Karpas-422 (cell line): ENCODE measurements around the gene STRN3. TPM values are rescaled to one million over a fixed set of nuclear protein-coding genes. Genes with fewer than 3 reads are reported as not detected.
"Not testable (repeated sequence)": the region's sequence is repeated elsewhere in the genome, so short reads cannot be mapped to it uniquely, and the experiment has no call there.

Experiments used
- DNase-seq: peaks from one replicate; pipeline ENCODE4 v3.0.0-alpha.2; 2015
- H2AFZ ChIP-seq: fragments of 200-600 bp; sonication (generic); 2 replicates; pipeline ENCODE4 v1.6.1; 2014; ENCODE audit warnings: antibody characterized with exemption, low read length, mixed read lengths
- H3K27ac ChIP-seq: fragments of 200-600 bp; sonication (generic); 2 replicates; pipeline ENCODE4 v1.5.1; 2014; ENCODE audit warnings: mild to moderate bottlenecking, low read length, moderate library complexity
- H3K27me3 ChIP-seq: fragments of 200-600 bp; sonication (generic); 2 replicates; pipeline ENCODE4 v1.6.1; 2014; ENCODE audit warnings: low read length, mixed read lengths
- H3K36me3 ChIP-seq: fragments of 200-600 bp; sonication (generic); 2 replicates; pipeline ENCODE4 v1.6.1; 2014; ENCODE audit warnings: low read length, mixed read lengths; ENCODE audit not compliant: insufficient read depth
- H3K4me1 ChIP-seq: fragments of 200-600 bp; sonication (generic); 2 replicates; pipeline ENCODE4 v1.6.1; 2014; ENCODE audit warnings: mild to moderate bottlenecking, low read length, mixed read lengths
- H3K4me2 ChIP-seq: fragments of 200-600 bp; sonication (generic); 2 replicates; pipeline ENCODE4 v1.6.1; 2014; ENCODE audit warnings: low read length, low read depth, mild to moderate bottlenecking; ENCODE audit not compliant: poor library complexity, severe bottlenecking
- H3K4me3 ChIP-seq: fragments of 200-600 bp; sonication (generic); 2 replicates; pipeline ENCODE4 v1.5.1; 2014; ENCODE audit warnings: mild to moderate bottlenecking, antibody characterized with exemption, low read length, mixed read lengths
- H3K79me2 ChIP-seq: fragments of 200-600 bp; sonication (generic); 2 replicates; pipeline ENCODE4 v1.6.1; 2014; ENCODE audit warnings: mild to moderate bottlenecking, low read length, mixed read lengths
- H3K9ac ChIP-seq: fragments of 200-600 bp; sonication (generic); 2 replicates; pipeline ENCODE4 v1.6.0; 2014; ENCODE audit warnings: low read length
- H3K9me2 ChIP-seq: fragments of 200-600 bp; sonication (generic), shearing (Covaris generic); replicated peaks from 2 replicates; pipeline ENCODE4 v1.6.0; 2014; ENCODE audit warnings: mild to moderate bottlenecking, low read length, moderate library complexity; ENCODE audit not compliant: insufficient read depth
- H3K9me3 ChIP-seq: fragments of 300-700, 200-600 bp; sonication (generic); 2 replicates; pipeline ENCODE4 v1.6.1; 2014; ENCODE audit warnings: low read length, mixed read lengths
- H4K20me1 ChIP-seq: fragments of 200-600 bp; sonication (generic); 2 replicates; pipeline ENCODE4 v1.6.1; 2014; ENCODE audit warnings: mild to moderate bottlenecking, antibody characterized with exemption, low read length, low read depth; ENCODE audit not compliant: insufficient read depth
- total RNA-seq: library from RNA; depleted of rRNA; stranded (reverse); fragments of >200 nt; shearing (Covaris generic); gene quantifications from 2 replicates; pipeline ENCODE4 v1.2.3, GENCODE V29; 2014; ENCODE audit warnings: low replicate concordance

STRN3 gene
- total RNA-seq, 1 experiment from 2014 or later = 59.0 TPM

DNA sequence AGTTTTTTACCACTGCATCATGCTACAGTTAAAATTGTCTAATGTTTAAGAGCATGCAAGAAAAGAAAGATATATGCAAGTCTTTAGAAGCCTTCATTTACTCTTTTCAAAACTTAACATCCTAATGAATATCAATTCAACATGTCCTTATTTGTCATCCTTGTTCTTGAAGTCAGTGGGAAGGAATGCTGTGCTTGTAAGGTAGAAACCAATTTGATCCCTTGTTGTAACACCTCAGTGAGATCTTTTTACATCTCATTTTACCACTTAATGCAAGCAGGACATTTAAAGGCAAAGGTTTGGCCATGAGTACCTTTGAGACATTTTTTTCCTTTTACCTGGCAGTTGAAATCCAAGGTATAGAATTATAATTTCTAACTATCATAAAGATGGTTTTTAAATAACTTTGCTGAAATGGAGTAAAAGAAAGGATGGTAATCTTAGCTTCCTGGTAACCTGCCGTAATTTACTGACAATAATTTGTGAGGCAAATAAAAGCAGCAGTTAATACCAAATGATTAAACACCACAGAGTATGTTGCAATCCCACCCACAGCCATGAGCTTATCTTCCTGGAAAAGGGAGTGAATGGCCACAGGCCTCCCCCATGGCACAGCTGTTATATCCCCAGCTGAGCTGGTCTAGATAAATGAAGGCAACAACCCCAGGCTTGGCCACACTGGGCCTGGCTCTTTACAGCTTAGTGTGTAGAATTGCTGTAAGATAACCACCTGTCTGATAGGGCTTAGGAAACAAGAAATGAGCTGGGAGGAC, 33.2 kb upstream of the STRN3 start:
- no peak overlapping the region for H3K27ac ChIP-seq
- H3K79me2 ChIP-seq = no peaks in the 10 kb centered on the region
- H3K4me1 ChIP-seq = peaks cover 15% of the 10 kb centered on the region
- no peaks in the 10 kb centered on the region for H4K20me1 ChIP-seq
- no peaks in the 10 kb centered on the region for H3K36me3 ChIP-seq
- no peaks in the 10 kb centered on the region for H3K9me2 ChIP-seq
- no peaks in the 10 kb centered on the region for H3K27me3 ChIP-seq
- DNase-seq = no peak
- H2AFZ ChIP-seq = no peak overlapping the region
- no peak overlapping the region for H3K4me3 ChIP-seq
- no peaks in the 10 kb centered on the region for H3K9me3 ChIP-seq
- no peak overlapping the region for H3K4me2 ChIP-seq
- no peak overlapping the region for H3K9ac ChIP-seq

DNA sequence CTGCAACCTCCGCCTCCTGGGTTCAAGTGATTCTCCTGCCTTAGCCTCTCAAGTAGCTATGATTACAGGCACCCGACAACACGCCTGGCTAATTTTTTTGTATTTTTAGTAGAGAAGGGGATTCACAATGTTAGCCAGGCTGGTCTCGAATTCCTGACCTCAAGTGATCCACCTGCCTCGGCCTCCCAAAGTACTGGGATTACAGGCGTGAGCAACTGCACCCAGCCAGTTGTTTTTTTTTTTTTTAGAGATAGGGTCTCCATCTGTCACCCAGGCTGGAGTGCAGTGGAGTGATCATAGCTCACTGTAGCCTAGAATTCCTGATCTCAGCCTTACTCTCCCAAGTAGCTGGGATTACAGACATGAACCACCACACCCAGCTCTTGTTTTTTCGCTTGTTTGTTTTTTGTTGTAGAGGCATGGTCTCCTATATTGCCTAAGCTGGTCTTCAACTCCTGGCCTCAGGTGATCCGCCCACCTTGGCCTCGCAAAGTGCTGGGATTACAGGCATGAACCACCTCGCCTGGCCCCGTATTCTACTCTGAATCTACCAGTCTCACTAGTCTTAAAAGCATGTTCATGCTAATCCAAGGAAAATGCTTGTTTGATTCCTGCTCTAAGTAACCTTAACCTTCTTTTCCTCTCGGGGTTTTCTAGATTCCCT, 31.7 kb upstream of the STRN3 start:
- no peak for DNase-seq
- no peak overlapping the region for H3K9ac ChIP-seq
- H3K79me2 ChIP-seq = no peaks in the 10 kb centered on the region
- peaks cover 15% of the 10 kb centered on the region for H3K4me1 ChIP-seq
- H3K36me3 ChIP-seq = no peaks in the 10 kb centered on the region
- no peaks in the 10 kb centered on the region for H3K27me3 ChIP-seq
- H3K4me2 ChIP-seq = no peak overlapping the region
- no peaks in the 10 kb centered on the region for H3K9me3 ChIP-seq
- no peaks in the 10 kb centered on the region for H4K20me1 ChIP-seq
- no peak overlapping the region for H3K4me3 ChIP-seq
- H3K9me2 ChIP-seq = no peaks in the 10 kb centered on the region
- no peak overlapping the region for H2AFZ ChIP-seq
- no peak overlapping the region for H3K27ac ChIP-seq

GRCh38 chr14:31057035-31057434, 30.9 kb upstream of the STRN3 start:
- no peak overlapping the region for H3K4me2 ChIP-seq
- H3K36me3 ChIP-seq = no peaks in the 10 kb centered on the region
- H2AFZ ChIP-seq = no peak overlapping the region
- no peaks in the 10 kb centered on the region for H3K79me2 ChIP-seq
- no peak overlapping the region for H3K27ac ChIP-seq
- peaks cover 15% of the 10 kb centered on the region for H3K4me1 ChIP-seq
- no peak overlapping the region for H3K4me3 ChIP-seq
- H3K9me2 ChIP-seq = no peaks in the 10 kb centered on the region
- DNase-seq = no peak
- H4K20me1 ChIP-seq = no peaks in the 10 kb centered on the region
- no peaks in the 10 kb centered on the region for H3K27me3 ChIP-seq
- H3K9ac ChIP-seq = no peak overlapping the region
- H3K9me3 ChIP-seq = no peaks in the 10 kb centered on the region

- H3K27me3 ChIP-seq, H3K79me2 ChIP-seq, H3K4me3 ChIP-seq, H2AFZ ChIP-seq, H3K9ac ChIP-seq, H3K9me3 ChIP-seq, H3K4me1 ChIP-seq, DNase-seq, H3K9me2 ChIP-seq, H4K20me1 ChIP-seq, H3K36me3 ChIP-seq, H3K27ac ChIP-seq, H3K4me2 ChIP-seq: not testable (repeated sequence)
Measured at GRCh38 chr14:31052905-31053586, 26.9 kb upstream of the STRN3 start.

DNA sequence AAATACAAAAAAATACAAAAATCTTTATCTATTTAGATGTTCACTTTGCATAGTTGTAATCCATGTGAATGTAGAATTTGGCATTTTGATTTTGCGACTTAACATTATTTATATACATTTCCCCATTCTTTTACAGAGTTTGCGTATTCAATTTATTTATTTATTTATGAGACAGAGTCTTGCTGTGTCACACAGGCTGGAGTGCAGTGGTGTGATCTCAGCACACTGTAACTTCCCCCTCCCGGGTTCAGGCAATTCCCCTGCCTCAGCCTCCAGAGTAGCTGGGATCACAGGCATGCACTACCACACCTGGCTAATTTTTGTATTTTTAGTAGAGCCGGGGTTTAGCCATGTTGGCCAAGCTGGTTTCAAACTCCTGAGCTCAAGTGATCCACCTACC, 25.3 kb upstream of the STRN3 start:
- H3K9me3 ChIP-seq = no peaks in the 10 kb centered on the region
- no peaks in the 10 kb centered on the region for H3K79me2 ChIP-seq
- H4K20me1 ChIP-seq = no peaks in the 10 kb centered on the region
- no peak overlapping the region for H3K4me2 ChIP-seq
- H3K27ac ChIP-seq = no peak overlapping the region
- H3K9ac ChIP-seq = no peak overlapping the region
- no peak overlapping the region for H2AFZ ChIP-seq
- no peak overlapping the region for H3K4me3 ChIP-seq
- no peaks in the 10 kb centered on the region for H3K4me1 ChIP-seq
- H3K27me3 ChIP-seq = no peaks in the 10 kb centered on the region
- no peaks in the 10 kb centered on the region for H3K9me2 ChIP-seq
- DNase-seq = no peak
- no peaks in the 10 kb centered on the region for H3K36me3 ChIP-seq

GRCh38 chr14:31051023-31051422, 24.8 kb upstream of the STRN3 start:
- H3K4me2 ChIP-seq = no peak overlapping the region
- no peaks in the 10 kb centered on the region for H3K9me3 ChIP-seq
- H3K27me3 ChIP-seq = no peaks in the 10 kb centered on the region
- no peaks in the 10 kb centered on the region for H3K79me2 ChIP-seq
- DNase-seq = no peak
- no peak overlapping the region for H3K4me3 ChIP-seq
- no peaks in the 10 kb centered on the region for H4K20me1 ChIP-seq
- no peaks in the 10 kb centered on the region for H3K9me2 ChIP-seq
- H2AFZ ChIP-seq = no peak overlapping the region
- H3K4me1 ChIP-seq = no peaks in the 10 kb centered on the region
- H3K27ac ChIP-seq = no peak overlapping the region
- no peak overlapping the region for H3K9ac ChIP-seq
- no peaks in the 10 kb centered on the region for H3K36me3 ChIP-seq

DNA sequence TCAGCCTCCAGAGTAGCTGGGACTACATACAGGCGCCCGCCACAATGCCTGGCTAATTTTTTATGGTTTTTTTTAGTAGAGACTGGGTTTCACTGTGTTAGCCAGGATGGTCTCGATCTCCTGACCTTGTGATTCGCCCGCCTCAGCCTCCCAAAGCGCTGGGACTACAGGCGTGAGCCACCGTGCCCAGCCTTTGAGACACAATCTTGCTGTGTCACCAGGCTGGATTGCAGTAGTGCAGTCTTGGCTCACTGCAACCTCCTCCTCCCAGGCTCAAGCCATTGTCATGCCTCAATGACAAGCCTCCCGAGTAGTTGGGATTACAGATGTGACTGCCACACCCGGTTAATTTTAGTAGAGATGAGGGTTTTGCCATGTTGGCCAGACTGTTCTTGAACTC, 21.3 kb upstream of the STRN3 start:
- H3K9me3 ChIP-seq = no peaks in the 10 kb centered on the region
- no peaks in the 10 kb centered on the region for H4K20me1 ChIP-seq
- no peaks in the 10 kb centered on the region for H3K9me2 ChIP-seq
- H3K4me2 ChIP-seq = no peak overlapping the region
- DNase-seq = no peak
- H3K4me1 ChIP-seq = no peaks in the 10 kb centered on the region
- no peak overlapping the region for H3K4me3 ChIP-seq
- H3K27ac ChIP-seq = no peak overlapping the region
- no peak overlapping the region for H3K9ac ChIP-seq
- no peak overlapping the region for H2AFZ ChIP-seq
- H3K27me3 ChIP-seq = no peaks in the 10 kb centered on the region
- no peaks in the 10 kb centered on the region for H3K36me3 ChIP-seq
- no peaks in the 10 kb centered on the region for H3K79me2 ChIP-seq

- H3K4me2 ChIP-seq = no peak overlapping the region
- H3K36me3 ChIP-seq = no peaks in the 10 kb centered on the region
- H4K20me1 ChIP-seq = no peaks in the 10 kb centered on the region
- no peak overlapping the region for H2AFZ ChIP-seq
- no peak overlapping the region for H3K4me3 ChIP-seq
- no peak for DNase-seq
- no peaks in the 10 kb centered on the region for H3K27me3 ChIP-seq
- no peaks in the 10 kb centered on the region for H3K9me2 ChIP-seq
- H3K9me3 ChIP-seq = no peaks in the 10 kb centered on the region
- no peaks in the 10 kb centered on the region for H3K4me1 ChIP-seq
- H3K79me2 ChIP-seq = no peaks in the 10 kb centered on the region
- H3K9ac ChIP-seq = no peak overlapping the region
- no peak overlapping the region for H3K27ac ChIP-seq
Measured at GRCh38 chr14:31045501-31046080, 19.4 kb upstream of the STRN3 start.
